Tibial nerve (tissue), 4 donors: Measurements from ENCODE around the gene URB1. TPM values are rescaled to one million over a fixed set of nuclear protein-coding genes. Genes with fewer than 3 reads are reported as not detected.

ENCODE experiments used
- DNase-seq, 2 donors: peaks; one replicate each; pipeline ENCODE4 v3.0.0-alpha.2; 2019; ENCODE audit warnings: low spot score in 2 of 2
- H3K27ac ChIP-seq, 4 donors: fragments of 200-600 bp; sonication (generic) in 3 of 4; one replicate each; pipeline ENCODE4 v1.5.1; 2017 to 2019; ENCODE audit warnings: mild to moderate bottlenecking in 1 of 4
- H3K27me3 ChIP-seq, 2 donors: fragments of 200-600 bp; sonication (generic) in 1 of 2; one replicate each; pipeline versions ENCODE4 v1.5.1 to v1.6.0; 2017 to 2019
- H3K36me3 ChIP-seq, 3 donors: fragments of 200-600 bp; sonication (generic); one replicate each; pipeline ENCODE4 v1.5.1; 2018 to 2019
- H3K4me1 ChIP-seq, 4 donors: fragments of 200-600 bp; sonication (generic) in 3 of 4; one replicate each; pipeline ENCODE4 v1.5.1; 2017 to 2019
- H3K4me3 ChIP-seq, 4 donors: fragments of 200-600 bp; sonication (generic) in 3 of 4; one replicate each; pipeline ENCODE4 v1.5.1; 2017 to 2019; ENCODE audit warnings: mild to moderate bottlenecking in 1 of 4, moderate library complexity in 1 of 4
- H3K9me3 ChIP-seq, 4 donors: fragments of 200-600 bp; sonication (generic) in 3 of 4; one replicate each; pipeline ENCODE4 v1.5.1; 2017 to 2019
- CTCF ChIP-seq, 5 experiments: fragments of 200-600 bp in 3 of 5; fragments of 450-650 bp in 2 of 5; sonication (generic) in 3 of 5; IDR thresholded peaks; one replicate each; pipeline ENCODE4 v1.5.1; 2016 to 2019; ENCODE audit warnings: antibody characterized with exemption in 5 of 5, mild to moderate bottlenecking in 3 of 5, moderate library complexity in 2 of 5
- EP300 ChIP-seq, 2 donors: sonication (generic); formaldehyde crosslinking; IDR thresholded peaks; one replicate each; pipeline ENCODE4 v1.6.1; 2017; ENCODE audit warnings: antibody characterized with exemption in 2 of 2, mild to moderate bottlenecking in 1 of 2
- POLR2A ChIP-seq, 2 donors: fragments of 450-650 bp; IDR thresholded peaks; one replicate each; pipeline ENCODE4 v1.6.1; 2017; ENCODE audit warnings: antibody characterized with exemption in 2 of 2, mild to moderate bottlenecking in 2 of 2, moderate library complexity in 2 of 2
- WGBS, 2 donors: methylation state at CpG; one replicate each; pipeline ENCODE4 v1.1.5; 2018; 5-methylcytosine and 5-hydroxymethylcytosine counted together
- total RNA-seq, 4 donors: library from RNA; depleted of rRNA; stranded (reverse); fragments of >200 nt; gene quantifications; one replicate each; pipeline ENCODE4 v1.1.0, GENCODE V29; 2016

URB1 gene
- total RNA-seq, 4 donors from 2014 or later = 18.6 to 29.4 (median 22.2) TPM

GRCh38 chr21:32366191-32366590, 26.6 kb downstream of the URB1 start:
- no peak for TF ChIP-seq POLR2A (IDR thresholded peaks at IDR 0.05)
- TF ChIP-seq EP300 (IDR thresholded peaks at IDR 0.05) = no peak
- no peak for TF ChIP-seq CTCF (IDR thresholded peaks at IDR 0.05)
- no peaks in the 10 kb centered on the region for H3K9me3 ChIP-seq
- H3K27me3 ChIP-seq = no peaks in the 10 kb centered on the region
- peak overlapping the region in 1 of 4 donors; percentile 63 for H3K27ac ChIP-seq
- H3K4me1 ChIP-seq = peaks cover 0 to 43% (median 8%) of the 10 kb centered on the region in 4 donors
- no peak overlapping the region for H3K4me3 ChIP-seq
- H3K36me3 ChIP-seq = peaks cover 3 to 77% (median 19%) of the 10 kb centered on the region in 3 donors
- DNase-seq = no peak
- WGBS, 2 donors = 90 to 93% methylated on average over 4 of the region's 4 CpGs

- Histone ChIP-seq H3K4me1 (peaks cover 0 to 33% (median 5%) of the 10 kb centered on the region in 4 donors), H3K4me3 (no peak overlapping the region), H3K36me3 (peaks cover 6 to 86% (median 21%) of the 10 kb centered on the region in 3 donors), H3K9me3 (no peaks in the 10 kb centered on the region), H3K27ac (peak overlapping the region in 3 of 4 donors; percentile 48 to 63 (median 56)), H3K27me3 (no peaks in the 10 kb centered on the region)
- DNase-seq = no peak
- TF ChIP-seq POLR2A (IDR thresholded peaks at IDR 0.05) (no peak), CTCF (IDR thresholded peaks at IDR 0.05) (no peak), EP300 (IDR thresholded peaks at IDR 0.05) (no peak)
- 58 to 74% methylated on average over 4 of the region's 4 CpGs for WGBS, 2 donors
Observed at GRCh38 chr21:32364796-32365195, 28.0 kb downstream of the URB1 start.

- no peak for TF ChIP-seq POLR2A (IDR thresholded peaks at IDR 0.05)
- TF ChIP-seq CTCF (IDR thresholded peaks at IDR 0.05) = no peak
- TF ChIP-seq EP300 (IDR thresholded peaks at IDR 0.05) = no peak
- peaks cover 0 to 33% (median 5%) of the 10 kb centered on the region in 4 donors for H3K4me1 ChIP-seq
- no peaks in the 10 kb centered on the region for H3K27me3 ChIP-seq
- H3K36me3 ChIP-seq = peaks cover 6 to 90% (median 21%) of the 10 kb centered on the region in 3 donors
- no peaks in the 10 kb centered on the region for H3K9me3 ChIP-seq
- H3K27ac ChIP-seq = peak overlapping the region in 3 of 4 donors; percentile 48 to 63 (median 56)
- 37 to 50% methylated on average over 7 of the region's 7 CpGs for WGBS, 2 donors
- H3K4me3 ChIP-seq = no peak overlapping the region
- peak; percentile 18 to 21 for DNase-seq
Observed at GRCh38 chr21:32364387-32364786, 28.4 kb downstream of the URB1 start.

- H3K4me3 ChIP-seq = no peak overlapping the region
- peaks cover 6 to 92% (median 25%) of the 10 kb centered on the region in 3 donors for H3K36me3 ChIP-seq
- no peaks in the 10 kb centered on the region for H3K27me3 ChIP-seq
- no peaks in the 10 kb centered on the region for H3K9me3 ChIP-seq
- peaks cover 0 to 16% (median 5%) of the 10 kb centered on the region in 4 donors for H3K4me1 ChIP-seq
- no peak for TF ChIP-seq POLR2A (IDR thresholded peaks at IDR 0.05)
- no peak for TF ChIP-seq CTCF (IDR thresholded peaks at IDR 0.05)
- no peak for TF ChIP-seq EP300 (IDR thresholded peaks at IDR 0.05)
- no peak overlapping the region for H3K27ac ChIP-seq
- DNase-seq = no peak
- 85 to 86% methylated on average over 5 of the region's 5 CpGs for WGBS, 2 donors
Observed at GRCh38 chr21:32360401-32360975, 32.3 kb downstream of the URB1 start.

- no peaks in the 10 kb centered on the region for H3K9me3 ChIP-seq
- peaks cover 0 to 9% (median 3%) of the 10 kb centered on the region in 4 donors for H3K4me1 ChIP-seq
- peak overlapping the region in 1 of 4 donors; percentile 52 for H3K27ac ChIP-seq
- TF ChIP-seq CTCF (IDR thresholded peaks at IDR 0.05) = peak in 2 of 5 experiments; percentile 17 to 26
- TF ChIP-seq POLR2A (IDR thresholded peaks at IDR 0.05) = no peak
- TF ChIP-seq EP300 (IDR thresholded peaks at IDR 0.05) = no peak
- peaks cover 6 to 92% (median 29%) of the 10 kb centered on the region in 3 donors for H3K36me3 ChIP-seq
- DNase-seq = no peak
- WGBS, 2 donors = 60 to 70% methylated on average over 7 of the region's 7 CpGs
- H3K27me3 ChIP-seq = no peaks in the 10 kb centered on the region
- H3K4me3 ChIP-seq = no peak overlapping the region
Observed at GRCh38 chr21:32359719-32360260, 33.0 kb downstream of the URB1 start.
